A673 (cell line): ENCODE data around the gene CMPK2. TPM values are rescaled to one million over a fixed set of nuclear protein-coding genes. Genes with fewer than 3 reads are reported as not detected.

Experiments
- BruUV-seq: library from RNA; stranded (reverse); fragments of 400-500 nt; replicated peaks from 2 replicates; lab custom pipeline; 2021; lab: Mats Ljungman, UMichigan
- CTCF ChIA-PET: fragments of 300-600 bp; sonication (Branson Sonifier 250); formaldehyde crosslinking; loops from one replicate; lab custom pipeline; 2022; ENCODE audit warnings: antibody characterized with exemption; lab: Charles Lee
- POLR2A ChIA-PET: fragments of 300-600 bp; sonication (Branson Sonifier 250); formaldehyde crosslinking; loops from one replicate; lab custom pipeline; 2022; ENCODE audit warnings: antibody characterized with exemption; ENCODE audit not compliant: low non-redundant PET; lab: Charles Lee
- DNase-seq: peaks from one replicate; pipeline ENCODE4 v3.0.0-alpha.2; 2015; ENCODE audit warnings: low spot score
- H3K27ac ChIP-seq: fragments of 200-600 bp; sonication (generic); 2 replicates; pipeline ENCODE4 v1.5.1; 2016; ENCODE audit warnings: mixed run types, low read depth, mild to moderate bottlenecking, mixed read lengths, antibody characterized with exemption, low read length; ENCODE audit not compliant: poor library complexity, severe bottlenecking
- H3K27me3 ChIP-seq: fragments of 200-600 bp; sonication (generic); replicated peaks from 2 replicates; pipeline ENCODE4 v1.6.1; 2017; ENCODE audit warnings: mixed run types, low read depth, mild to moderate bottlenecking, mixed read lengths, antibody characterized with exemption, low read length; ENCODE audit not compliant: insufficient read depth, poor library complexity
- H3K36me3 ChIP-seq: fragments of 200-600 bp; sonication (generic); 2 replicates; pipeline ENCODE4 v1.6.1; 2016; ENCODE audit warnings: mixed run types, mild to moderate bottlenecking, mixed read lengths, antibody characterized with exemption, low read length; ENCODE audit not compliant: insufficient read depth, poor library complexity, severe bottlenecking
- H3K4me1 ChIP-seq: fragments of 200-600 bp; sonication (generic); 2 replicates; pipeline ENCODE4 v1.6.1; 2017; ENCODE audit warnings: mixed run types, mild to moderate bottlenecking, mixed read lengths, antibody characterized with exemption, low read length; ENCODE audit not compliant: insufficient read depth, poor library complexity, severe bottlenecking
- H3K4me3 ChIP-seq: fragments of 200-600 bp; sonication (generic); 2 replicates; pipeline ENCODE4 v1.5.1; 2016; ENCODE audit warnings: low read depth, mixed run types, mild to moderate bottlenecking, mixed read lengths, low read length; ENCODE audit not compliant: poor library complexity, severe bottlenecking
- H3K9me3 ChIP-seq: fragments of 200-600 bp; sonication (generic); 2 replicates; pipeline ENCODE4 v1.6.1; 2016; ENCODE audit warnings: mixed run types, low read depth, mild to moderate bottlenecking, mixed read lengths, antibody characterized with exemption, low read length; ENCODE audit not compliant: poor library complexity, severe bottlenecking
- CTCF ChIP-seq: fragments of 300-800, 200-600 bp; sonication (generic); conservative IDR thresholded peaks from 2 replicates; pipeline ENCODE4 v1.5.1; 2017; ENCODE audit warnings: low read depth, mild to moderate bottlenecking, antibody characterized with exemption, low read length, moderate library complexity, mixed read lengths
- EZH2 ChIP-seq: fragments of 200-600 bp; sonication (generic); IDR thresholded peaks from 2 replicates; pipeline ENCODE4 v1.6.1; 2017; ENCODE audit warnings: borderline replicate concordance, low read depth, mild to moderate bottlenecking, mixed read lengths, antibody characterized with exemption, low read length; ENCODE audit not compliant: poor library complexity, severe bottlenecking
- intact Hi-C: fragments of 100-400 bp; cut with micrococcal nuclease; formaldehyde crosslinking; loops from one replicate; pipeline ENCODE4 v1.10.0; 2022; ENCODE audit not compliant: unreplicated experiment
- total RNA-seq: library from RNA; stranded (reverse); gene quantifications from 2 replicates; pipeline ENCODE4 v1.2.3, GENCODE V29; 2021

CMPK2 gene
- total RNA-seq, 1 experiment from 2014 or later = 4.6 TPM

- no peak for DNase-seq
- no TSS peak for BruUV-seq
Observed at GRCh38 chr2:6827566-6828298, 38.0 kb downstream of the CMPK2 start.

GRCh38 chr2:6826081-6826913, 39.4 kb downstream of the CMPK2 start:
- POLR2A ChIA-PET = no interaction called here
- TF ChIP-seq CTCF (peak; percentile 85), EZH2 (no peak)
- Histone ChIP-seq H3K27ac (no peak overlapping the region), H3K9me3 (peaks cover 9% of the 10 kb centered on the region), H3K27me3 (no peaks in the 10 kb centered on the region), H3K36me3 (no peaks in the 10 kb centered on the region), H3K4me3 (no peak overlapping the region), H3K4me1 (peaks cover 18% of the 10 kb centered on the region)
- intact Hi-C loops = loop anchor here (2.0 kb wide), 1 partner anchor 473 kb away; no protein-coding TSS in a partner anchor
- DNase-seq = peak; percentile 84
- CTCF ChIA-PET = interaction anchor here (0.6 kb wide), 1 partner anchor 1145 kb away, joined by 6 read pairs; no protein-coding TSS in a partner anchor
- no TSS peak for BruUV-seq

More at GRCh38 chr2:6827566-6828298, 38.0 kb downstream of the CMPK2 start:
- Histone ChIP-seq H3K27ac (peak overlapping the region; percentile 41), H3K36me3 (no peaks in the 10 kb centered on the region), H3K9me3 (peaks cover 17% of the 10 kb centered on the region), H3K27me3 (no peaks in the 10 kb centered on the region), H3K4me3 (no peak overlapping the region), H3K4me1 (peaks cover 18% of the 10 kb centered on the region)
- POLR2A ChIA-PET = no interaction called here
- TF ChIP-seq CTCF (no peak), EZH2 (no peak)
- intact Hi-C loops = loop anchor here (2.0 kb wide), 1 partner anchor 475 kb away; no protein-coding TSS in a partner anchor
- CTCF ChIA-PET = interaction anchor here (0.6 kb wide), 1 partner anchor 1090 kb away, joined by 3 read pairs; no protein-coding TSS in a partner anchor

GRCh38 chr2:6824962-6825361, 40.7 kb downstream of the CMPK2 start:
- no peaks in the 10 kb centered on the region for H3K9me3 ChIP-seq
- TF ChIP-seq CTCF (no peak), EZH2 (no peak)
- DNase-seq = no peak
- H3K4me3 ChIP-seq = no peak overlapping the region
- POLR2A ChIA-PET = no interaction called here
- no peaks in the 10 kb centered on the region for H3K27me3 ChIP-seq
- peaks cover 18% of the 10 kb centered on the region for H3K4me1 ChIP-seq
- BruUV-seq = no TSS peak
- H3K27ac ChIP-seq = no peak overlapping the region
- no peaks in the 10 kb centered on the region for H3K36me3 ChIP-seq
- intact Hi-C loops = no loop called here
- CTCF ChIA-PET = no interaction called here
